ENCODE data around the gene FLT3LG. TPM values are rescaled to one million over a fixed set of nuclear protein-coding genes. Genes with fewer than 3 reads are reported as not detected.
"Not testable (repeated sequence)": the region's sequence is repeated elsewhere in the genome, so short reads cannot be mapped to it uniquely, and the experiment has no call there.

FLT3LG gene
- total RNA-seq, 1 experiment from 2014 or later, result 5.1 TPM

- POLR2A ChIA-PET (ENCODE audit: unreplicated experiment), result interaction anchor here (0.7 kb wide), 2 partner anchors 223 to 306 kb away, joined by 3 to 9 read pairs; no protein-coding TSS in a partner anchor
- Histone ChIP-seq H3K4me2 (no peak overlapping the region), H3F3A (ENCODE audit: insufficient read depth, low read depth) (peaks cover 26% of the 10 kb centered on the region), H3K27me3 (ENCODE audit: insufficient read depth, low read depth) (no peaks in the 10 kb centered on the region), H3K9me2 (ENCODE audit: insufficient read depth) (no peaks in the 10 kb centered on the region), H2AFZ (no peak overlapping the region), H3K9me3 (ENCODE audit: insufficient read depth, low read depth) (no peaks in the 10 kb centered on the region), H4K20me1 (ENCODE audit: insufficient read depth) (no peaks in the 10 kb centered on the region), H3K4me1 (replicated peaks; ENCODE audit: insufficient read depth) (peaks cover 6% of the 10 kb centered on the region), H3K4me3 (no peak overlapping the region), H3K27ac (no peak overlapping the region; the same call in 1 of the 2 replicates), H3K79me2 (ENCODE audit: low read depth) (peaks cover 28% of the 10 kb centered on the region), H3K36me3 (ENCODE audit: low read depth) (peaks cover 8% of the 10 kb centered on the region)
- intact Hi-C loops (cut with micrococcal nuclease; ENCODE audit: unreplicated experiment), result no loop called here
- BruUV-seq (replicated peaks), result no TSS peak
- TF ChIP-seq CTCF (conservative IDR thresholded peaks at IDR 0.05), result no peak
- TF ChIP-seq EZH2 (IDR thresholded peaks at IDR 0.05; ENCODE audit: low read depth), result no peak
- no peak for DNase-seq
- CTCF ChIA-PET, result no interaction called here
These were observed 17.7 kb upstream of the FLT3LG start for GRCh38 chr19:49456326-49456725.

GRCh38 chr19:49458567-49458903, 15.5 kb upstream of the FLT3LG start:
- DNase-seq, result no peak
- BruUV-seq (replicated peaks), result no TSS peak
- H3K27me3 ChIP-seq (ENCODE audit: insufficient read depth, low read depth), result no peaks in the 10 kb centered on the region
- CTCF ChIA-PET, result no interaction called here
- H3K27ac ChIP-seq, result no peak overlapping the region
- TF ChIP-seq EZH2 (IDR thresholded peaks at IDR 0.05; ENCODE audit: low read depth) (no peak), CTCF (conservative IDR thresholded peaks at IDR 0.05) (no peak)
- H3K36me3 ChIP-seq (ENCODE audit: low read depth), result peaks cover 8% of the 10 kb centered on the region
- no peaks in the 10 kb centered on the region for H3K9me2 ChIP-seq (ENCODE audit: insufficient read depth)
- H3K79me2 ChIP-seq (ENCODE audit: low read depth), result peaks cover 27% of the 10 kb centered on the region
- intact Hi-C loops (cut with micrococcal nuclease; ENCODE audit: unreplicated experiment), result no loop called here
- H2AFZ ChIP-seq, result no peak overlapping the region
- H3K4me2 ChIP-seq, result no peak overlapping the region
- no peaks in the 10 kb centered on the region for H3K9me3 ChIP-seq (ENCODE audit: insufficient read depth, low read depth)
- H3K4me1 ChIP-seq (replicated peaks; ENCODE audit: insufficient read depth), result peaks cover 6% of the 10 kb centered on the region
- no peaks in the 10 kb centered on the region for H4K20me1 ChIP-seq (ENCODE audit: insufficient read depth)
- POLR2A ChIA-PET (ENCODE audit: unreplicated experiment), result no interaction called here
- H3K4me3 ChIP-seq, result no peak overlapping the region
- peaks cover 19% of the 10 kb centered on the region for H3F3A ChIP-seq (ENCODE audit: insufficient read depth, low read depth)

GRCh38 chr19:49459388-49459787, 14.6 kb upstream of the FLT3LG start:
- H3K27me3 ChIP-seq (ENCODE audit: insufficient read depth, low read depth), result no peaks in the 10 kb centered on the region
- POLR2A ChIA-PET (ENCODE audit: unreplicated experiment), result no interaction called here
- H4K20me1 ChIP-seq (ENCODE audit: insufficient read depth), result no peaks in the 10 kb centered on the region
- intact Hi-C loops (cut with micrococcal nuclease; ENCODE audit: unreplicated experiment), result no loop called here
- H3K4me1 ChIP-seq (replicated peaks; ENCODE audit: insufficient read depth), result peaks cover 2% of the 10 kb centered on the region
- CTCF ChIA-PET, result no interaction called here
- peaks cover 8% of the 10 kb centered on the region for H3K36me3 ChIP-seq (ENCODE audit: low read depth)
- H3K27ac ChIP-seq, result no peak overlapping the region
- H3K9me3 ChIP-seq (ENCODE audit: insufficient read depth, low read depth), result no peaks in the 10 kb centered on the region
- no peak for DNase-seq
- TF ChIP-seq CTCF (conservative IDR thresholded peaks at IDR 0.05) (no peak), EZH2 (IDR thresholded peaks at IDR 0.05; ENCODE audit: low read depth) (no peak)
- no peak overlapping the region for H3K4me3 ChIP-seq
- no TSS peak for BruUV-seq (replicated peaks)
- H2AFZ ChIP-seq, result no peak overlapping the region
- peaks cover 18% of the 10 kb centered on the region for H3K79me2 ChIP-seq (ENCODE audit: low read depth)
- H3K9me2 ChIP-seq (ENCODE audit: insufficient read depth), result no peaks in the 10 kb centered on the region
- peaks cover 19% of the 10 kb centered on the region for H3F3A ChIP-seq (ENCODE audit: insufficient read depth, low read depth)
- no peak overlapping the region for H3K4me2 ChIP-seq

GRCh38 chr19:49461130-49461529, 12.9 kb upstream of the FLT3LG start:
- H3K4me3 ChIP-seq; H3K27ac ChIP-seq; CTCF ChIA-PET; H3K9me3 ChIP-seq (ENCODE audit: insufficient read depth, low read depth); H4K20me1 ChIP-seq (ENCODE audit: insufficient read depth); BruUV-seq (replicated peaks); POLR2A ChIA-PET (ENCODE audit: unreplicated experiment); H3K27me3 ChIP-seq (ENCODE audit: insufficient read depth, low read depth); H3K9me2 ChIP-seq (ENCODE audit: insufficient read depth); intact Hi-C loops (cut with micrococcal nuclease; ENCODE audit: unreplicated experiment); H2AFZ ChIP-seq; DNase-seq; H3K79me2 ChIP-seq (ENCODE audit: low read depth); H3K4me2 ChIP-seq; H3K4me1 ChIP-seq (replicated peaks; ENCODE audit: insufficient read depth); H3K36me3 ChIP-seq (ENCODE audit: low read depth): not testable (repeated sequence)
- H3F3A ChIP-seq (ENCODE audit: insufficient read depth, low read depth), result peaks cover 10% of the 10 kb centered on the region
